Stomach (tissue), 4 donors: ENCODE data around the gene GREB1L.

Source experiments
- EP300 ChIP-seq: sonication (generic); formaldehyde crosslinking; IDR thresholded peaks from one replicate; pipeline ENCODE4 v1.6.1; 2017; ENCODE audit warnings: antibody characterized with exemption
- POLR2A ChIP-seq, 4 donors: fragments of 450-650 bp; IDR thresholded peaks; one replicate each; pipeline ENCODE4 v1.6.1; 2016; ENCODE audit warnings: antibody characterized with exemption in 4 of 4, control low read depth in 2 of 4, mild to moderate bottlenecking in 1 of 4, moderate library complexity in 1 of 4
- POLR2AphosphoS5 ChIP-seq, 3 donors: sonication (generic); formaldehyde crosslinking; IDR thresholded peaks; one replicate each; pipeline ENCODE4 v1.6.1; 2016; ENCODE audit warnings: antibody characterized with exemption in 3 of 3
- TF ChIP-seq, protein P1 (sequence below), 7 experiments: fragments of 450-650 bp in 4 of 7; fragments of 200-600 bp in 3 of 7; sonication (generic) in 3 of 7; IDR thresholded peaks; one replicate each; pipeline ENCODE4 v1.5.1; 2016 to 2019; ENCODE audit warnings: antibody characterized with exemption in 7 of 7, control low read depth in 2 of 7, mild to moderate bottlenecking in 1 of 7

DNA sequence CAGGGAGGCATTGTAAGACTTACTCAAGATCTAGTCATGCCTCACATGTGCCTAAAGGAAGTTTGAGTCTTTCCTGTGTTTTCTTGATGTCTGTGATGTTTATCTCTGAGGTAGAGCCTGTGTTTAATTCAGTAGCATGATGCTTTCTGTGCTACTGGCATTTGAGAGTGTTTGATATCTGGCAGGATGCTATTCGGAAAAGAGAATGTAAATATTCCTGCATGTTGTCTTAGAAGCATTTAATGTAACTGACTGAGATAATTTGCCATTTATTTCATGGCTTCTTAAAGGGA is 58.8 kb downstream of the GREB1L start:
- no peak for TF ChIP-seq POLR2AphosphoS5 (IDR thresholded peaks at IDR 0.05)
- TF ChIP-seq, protein P1, sequence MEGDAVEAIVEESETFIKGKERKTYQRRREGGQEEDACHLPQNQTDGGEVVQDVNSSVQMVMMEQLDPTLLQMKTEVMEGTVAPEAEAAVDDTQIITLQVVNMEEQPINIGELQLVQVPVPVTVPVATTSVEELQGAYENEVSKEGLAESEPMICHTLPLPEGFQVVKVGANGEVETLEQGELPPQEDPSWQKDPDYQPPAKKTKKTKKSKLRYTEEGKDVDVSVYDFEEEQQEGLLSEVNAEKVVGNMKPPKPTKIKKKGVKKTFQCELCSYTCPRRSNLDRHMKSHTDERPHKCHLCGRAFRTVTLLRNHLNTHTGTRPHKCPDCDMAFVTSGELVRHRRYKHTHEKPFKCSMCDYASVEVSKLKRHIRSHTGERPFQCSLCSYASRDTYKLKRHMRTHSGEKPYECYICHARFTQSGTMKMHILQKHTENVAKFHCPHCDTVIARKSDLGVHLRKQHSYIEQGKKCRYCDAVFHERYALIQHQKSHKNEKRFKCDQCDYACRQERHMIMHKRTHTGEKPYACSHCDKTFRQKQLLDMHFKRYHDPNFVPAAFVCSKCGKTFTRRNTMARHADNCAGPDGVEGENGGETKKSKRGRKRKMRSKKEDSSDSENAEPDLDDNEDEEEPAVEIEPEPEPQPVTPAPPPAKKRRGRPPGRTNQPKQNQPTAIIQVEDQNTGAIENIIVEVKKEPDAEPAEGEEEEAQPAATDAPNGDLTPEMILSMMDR (IDR thresholded peaks at IDR 0.05) = no peak
- no peak for TF ChIP-seq EP300
- no peak for TF ChIP-seq POLR2A (IDR thresholded peaks at IDR 0.05)
